Stimulated activated CD4-positive, alpha-beta T cell treated with anti-CD3 and anti-CD28 coated beads, Interleukin-12 subunit alpha, Interleukin-12 subunit beta, amount 100 ng/mL, for 48 hours (primary cell): ENCODE measurements around the gene MTCH1.
"Not testable (repeated sequence)": the region's sequence is repeated elsewhere in the genome, so short reads cannot be mapped to it uniquely, and the experiment has no call there.

Experiments
- DNase-seq, 3 donors: peaks; one replicate each; pipeline ENCODE4 v3.0.0-alpha.2; 2020; ENCODE audit warnings: low read depth in 2 of 3, low spot score in 1 of 3

The MTCH1 gene

GRCh38 chr6:36997811-36998722 lies 12.1 kb upstream of the MTCH1 start:
- DNase-seq, result no peak

GRCh38 chr6:36990401-36990800 lies 4.4 kb upstream of the MTCH1 start:
- DNase-seq, result not testable (repeated sequence)

- DNase-seq, result no peak
Observed at GRCh38 chr6:36989264-36989663, 3.3 kb upstream of the MTCH1 start.

GRCh38 chr6:36986704-36987047 lies 680 bp upstream of the MTCH1 start:
- DNase-seq, result peak in 1 of 3 donors; percentile 19

- no peak for DNase-seq
Observed at GRCh38 chr6:36985417-36985807, 584 bp downstream of the MTCH1 start.

GRCh38 chr6:36984581-36985416 lies 1.2 kb downstream of the MTCH1 start:
- peak; percentile 54 to 60 (median 56) for DNase-seq

- no peak for DNase-seq
Observed at GRCh38 chr6:36983538-36983937, 2.5 kb downstream of the MTCH1 start.

- DNase-seq, result no peak
Observed at GRCh38 chr6:36980876-36981619, 4.9 kb downstream of the MTCH1 start.

GRCh38 chr6:36980129-36980528 lies 5.9 kb downstream of the MTCH1 start:
- no peak for DNase-seq

GRCh38 chr6:36979347-36979742 lies 6.7 kb downstream of the MTCH1 start:
- DNase-seq, result no peak

GRCh38 chr6:36978421-36979346 lies 7.3 kb downstream of the MTCH1 start:
- no peak for DNase-seq

GRCh38 chr6:36977470-36977941 lies 8.5 kb downstream of the MTCH1 start:
- DNase-seq, result no peak

- no peak for DNase-seq
Observed at GRCh38 chr6:36976931-36977330, 9.1 kb downstream of the MTCH1 start.

- DNase-seq, result no peak
Observed at GRCh38 chr6:36976509-36976908, 9.5 kb downstream of the MTCH1 start.

GRCh38 chr6:36976007-36976264 lies 10.1 kb downstream of the MTCH1 start:
- DNase-seq, result no peak

- DNase-seq, result no peak
Observed at GRCh38 chr6:36975231-36976006, 10.6 kb downstream of the MTCH1 start.

GRCh38 chr6:36973647-36974046 lies 12.3 kb downstream of the MTCH1 start:
- DNase-seq, result no peak

- no peak for DNase-seq
Observed at GRCh38 chr6:36973190-36973589, 12.8 kb downstream of the MTCH1 start.

- no peak for DNase-seq
Observed at GRCh38 chr6:36971921-36972673, 13.9 kb downstream of the MTCH1 start.
